Esophagus squamous epithelium (tissue), 5 donors: ENCODE measurements around the gene KLHL12. TPM values are rescaled to one million over a fixed set of nuclear protein-coding genes. Genes with fewer than 3 reads are reported as not detected.

Experiments
- DNase-seq: peaks from one replicate; lab custom pipeline; 2025; lab: John Stamatoyannopoulos, UW
- H3K27ac ChIP-seq, 4 donors: fragments of 200-600 bp; sonication (generic); one replicate each; pipeline ENCODE4 v1.5.1; 2016 to 2019; ENCODE audit warnings: mild to moderate bottlenecking in 1 of 4
- H3K27me3 ChIP-seq, 4 donors: fragments of 200-600 bp; sonication (generic); 1 replicate in 3 of 4; 2 replicates in 1 of 4; pipeline versions ENCODE4 v1.5.1 to v1.6.0; 2017 to 2021; ENCODE audit warnings: antibody characterized with exemption in 1 of 4
- H3K36me3 ChIP-seq, 3 donors: fragments of 200-600 bp; sonication (generic); one replicate each; pipeline ENCODE4 v1.5.1; 2016 to 2019
- H3K4me1 ChIP-seq, 3 donors: fragments of 200-600 bp; sonication (generic); one replicate each; pipeline ENCODE4 v1.5.1; 2017 to 2019
- H3K4me3 ChIP-seq, 4 donors: fragments of 200-600 bp; sonication (generic); 1 replicate in 3 of 4; 2 replicates in 1 of 4; pipeline ENCODE4 v1.5.1; 2016 to 2019; ENCODE audit warnings: mild to moderate bottlenecking in 2 of 4, moderate library complexity in 1 of 4
- H3K9me3 ChIP-seq, 3 donors: fragments of 200-600 bp; sonication (generic); one replicate each; pipeline ENCODE4 v1.5.1; 2016 to 2019
- CTCF ChIP-seq, 6 experiments: fragments of 450-650 bp in 4 of 6; fragments of 200-600 bp in 2 of 6; sonication (generic) in 2 of 6; IDR thresholded peaks; one replicate each; pipeline ENCODE4 v1.5.1; 2016 to 2019; ENCODE audit warnings: antibody characterized with exemption in 6 of 6, mild to moderate bottlenecking in 4 of 6, moderate library complexity in 4 of 6
- POLR2A ChIP-seq, 4 donors: fragments of 450-650 bp; IDR thresholded peaks; one replicate each; pipeline ENCODE4 v1.6.1; 2017; ENCODE audit warnings: antibody characterized with exemption in 4 of 4, mild to moderate bottlenecking in 4 of 4, moderate library complexity in 3 of 4
- WGBS, 2 donors: methylation state at CpG; one replicate each; pipeline ENCODE4 v1.1.5; 2018; 5-methylcytosine and 5-hydroxymethylcytosine counted together
- intact Hi-C: fragments of 100-400 bp; cut with DNase I; formaldehyde crosslinking; loops from one replicate; pipeline ENCODE4 v1.15.0; 2022
- total RNA-seq, 4 donors: library from RNA; depleted of rRNA; stranded (reverse); fragments of >200 nt; gene quantifications; one replicate each; pipeline ENCODE4 v1.1.0, GENCODE V29; 2016
- donor health status: DM: yes; HTN: yes; CAD: no.

Gene KLHL12
- total RNA-seq, 4 donors from 2014 or later: 11.1 to 19.9 (median 14.1) TPM

GRCh38 chr1:202850593-202851362, 76.3 kb downstream of the KLHL12 start:
- Histone ChIP-seq H3K4me3 (no peak overlapping the region), H3K27ac (no peak overlapping the region), H3K36me3 (no peaks in the 10 kb centered on the region), H3K9me3 (no peaks in the 10 kb centered on the region), H3K27me3 (no peaks in the 10 kb centered on the region), H3K4me1 (peaks cover 0 to 23% (median 0%) of the 10 kb centered on the region in 3 donors)
- WGBS, 2 donors: 81 to 97% methylated on average over 4 to 6 of the region's 7 CpGs
- TF ChIP-seq CTCF (IDR thresholded peaks at IDR 0.05) (no peak), POLR2A (IDR thresholded peaks at IDR 0.05) (no peak)
- DNase-seq: no peak
- intact Hi-C loops: loop anchor here (10.0 kb wide), 1 partner anchor 96 kb away; no protein-coding TSS in a partner anchor

GRCh38 chr1:202848191-202848542, 78.9 kb downstream of the KLHL12 start:
- H3K36me3 ChIP-seq: no peaks in the 10 kb centered on the region
- WGBS, 2 donors: 0 to 30% methylated on average over 1 to 2 of the region's 2 CpGs
- intact Hi-C loops: no loop called here
- no peaks in the 10 kb centered on the region for H3K9me3 ChIP-seq
- no peak overlapping the region for H3K4me3 ChIP-seq
- no peak overlapping the region for H3K27ac ChIP-seq
- DNase-seq: no peak
- TF ChIP-seq POLR2A (IDR thresholded peaks at IDR 0.05): no peak
- no peak for TF ChIP-seq CTCF (IDR thresholded peaks at IDR 0.05)
- H3K4me1 ChIP-seq: peaks cover 4 to 45% (median 12%) of the 10 kb centered on the region in 3 donors
- H3K27me3 ChIP-seq: no peaks in the 10 kb centered on the region

- H3K27ac ChIP-seq: no peak overlapping the region
- H3K36me3 ChIP-seq: no peaks in the 10 kb centered on the region
- intact Hi-C loops: no loop called here
- DNase-seq: no peak
- no peak overlapping the region for H3K4me3 ChIP-seq
- 80 to 83% methylated on average over 1 to 6 of the region's 6 CpGs for WGBS, 2 donors
- H3K9me3 ChIP-seq: no peaks in the 10 kb centered on the region
- H3K27me3 ChIP-seq: no peaks in the 10 kb centered on the region
- H3K4me1 ChIP-seq: peaks cover 4 to 32% (median 12%) of the 10 kb centered on the region in 3 donors
- TF ChIP-seq CTCF (IDR thresholded peaks at IDR 0.05): no peak
- TF ChIP-seq POLR2A (IDR thresholded peaks at IDR 0.05): no peak
Observed at GRCh38 chr1:202844935-202845334, 82.1 kb downstream of the KLHL12 start.

GRCh38 chr1:202844259-202844658, 82.8 kb downstream of the KLHL12 start:
- no peaks in the 10 kb centered on the region for H3K36me3 ChIP-seq
- H3K4me1 ChIP-seq: peaks cover 4 to 32% (median 12%) of the 10 kb centered on the region in 3 donors
- H3K27me3 ChIP-seq: no peaks in the 10 kb centered on the region
- H3K9me3 ChIP-seq: no peaks in the 10 kb centered on the region
- TF ChIP-seq POLR2A (IDR thresholded peaks at IDR 0.05) (no peak), CTCF (IDR thresholded peaks at IDR 0.05) (no peak)
- intact Hi-C loops: no loop called here
- no peak overlapping the region for H3K4me3 ChIP-seq
- DNase-seq: no peak
- no peak overlapping the region for H3K27ac ChIP-seq
- 40 to 43% methylated on average over 4 of the region's 5 CpGs for WGBS, 2 donors

- Histone ChIP-seq H3K4me3 (no peak overlapping the region), H3K27ac (no peak overlapping the region), H3K9me3 (no peaks in the 10 kb centered on the region), H3K4me1 (peaks cover 4 to 35% (median 12%) of the 10 kb centered on the region in 3 donors), H3K36me3 (no peaks in the 10 kb centered on the region), H3K27me3 (no peaks in the 10 kb centered on the region)
- intact Hi-C loops: no loop called here
- WGBS, 2 donors: 76 to 98% methylated on average over 6 to 8 of the region's 11 CpGs
- no peak for DNase-seq
- TF ChIP-seq POLR2A (IDR thresholded peaks at IDR 0.05) (no peak), CTCF (IDR thresholded peaks at IDR 0.05) (no peak)
Observed at GRCh38 chr1:202843081-202843480, 84.0 kb downstream of the KLHL12 start.
